HepG2 (cell line): ENCODE data around the gene CRTC2. TPM values are rescaled to one million over a fixed set of nuclear protein-coding genes. Genes with fewer than 3 reads are reported as not detected.
A peak's percentile ranks its signal among the peaks of the same experiment; 100 is the strongest.

Experiments
- ATAC-seq: fragments of 200-7000 bp; cut with Tn5 transposase; 3 replicates; pipeline ENCODE4 v1.9.1; 2020; ENCODE audit warnings: mild to moderate bottlenecking, moderate library complexity
- BruUV-seq: library from RNA; stranded (reverse); fragments of 400-500 nt; replicated peaks from 2 replicates; lab custom pipeline; 2021; lab: Mats Ljungman, UMichigan
- CTCF ChIA-PET: fragments of 300-600 bp; formaldehyde crosslinking; extraction: SDS; loops from one replicate; lab custom pipeline; 2021; ENCODE audit warnings: low total read pairs, inconsistent platforms, low intra/inter-chr PET ratio; lab: Yijun Ruan, JAX
- POLR2A ChIA-PET: fragments of 350-600 bp; sonication (Branson Sonifier 250); formaldehyde crosslinking; loops from one replicate; lab custom pipeline; 2020; ENCODE audit warnings: antibody characterized with exemption, inconsistent platforms; lab: Yijun Ruan, JAX
- DNase-seq: peaks from one replicate; pipeline ENCODE4 v3.0.0-alpha.2; 2015; ENCODE audit warnings: low spot score
- FAIRE-seq: peaks from 3 replicates; lab custom pipeline; 2011; peaks lifted over from hg19 to GRCh38; lab: Jason Lieb, UNC
- H2AFZ ChIP-seq: one replicate; pipeline ENCODE4 v1.6.1; 2011; ENCODE audit warnings: low read length, inconsistent platforms
- H3K27ac ChIP-seq: fragments of 300-600 bp; 3 replicates; pipeline ENCODE4 v1.8.0; 2011; ENCODE audit warnings: mixed run types, mild to moderate bottlenecking, mixed read lengths, low read length, inconsistent platforms; ENCODE audit not compliant: insufficient read depth; ENCODE audit errors: extremely low read length
- H3K27me3 ChIP-seq, 2 experiments: fragments of 200-600 bp in 1 of 2; 2 replicates in 1 of 2; 3 replicates in 1 of 2; pipeline versions ENCODE4 v1.6.0 to v1.8.0; 2011; ENCODE audit warnings: low read length in 2 of 2, mild to moderate bottlenecking in 2 of 2, moderate library complexity in 2 of 2, inconsistent platforms in 1 of 2; ENCODE audit not compliant: insufficient read depth in 2 of 2, control insufficient read depth in 1 of 2
- H3K36me3 ChIP-seq, 2 experiments: fragments of 200-600 bp in 1 of 2; replicated peaks in 1 of 2; 2 replicates in 1 of 2; 3 replicates in 1 of 2; pipeline versions ENCODE4 v1.5.1 to v1.8.0; 2011; ENCODE audit warnings: low read length in 2 of 2, inconsistent platforms in 1 of 2; ENCODE audit not compliant: insufficient read depth in 2 of 2, control insufficient read depth in 1 of 2
- H3K4me1 ChIP-seq: 2 replicates; pipeline ENCODE4 v1.5.1; 2012; ENCODE audit warnings: low read length, inconsistent platforms; ENCODE audit not compliant: insufficient read depth
- H3K4me2 ChIP-seq: 2 replicates; pipeline ENCODE4 v1.6.0; 2011; ENCODE audit warnings: low read depth, low read length, inconsistent platforms
- H3K4me3 ChIP-seq, 3 experiments: fragments of 200-600 bp in 1 of 3; sonication (generic), shearing (Covaris generic) in 1 of 3; replicated peaks in 1 of 3; 2 replicates each; pipeline ENCODE4 v1.5.1; 2011 to 2016; ENCODE audit warnings: low read length in 3 of 3, inconsistent platforms in 2 of 3, low read depth in 2 of 3, mild to moderate bottlenecking in 2 of 3, control low read depth in 1 of 3, mixed read lengths in 1 of 3; ENCODE audit not compliant: insufficient read depth in 1 of 3
- H3K79me2 ChIP-seq: one replicate; pipeline ENCODE4 v1.6.1; 2011; ENCODE audit warnings: low read length, inconsistent platforms; ENCODE audit not compliant: insufficient read depth
- H3K9ac ChIP-seq: 2 replicates; pipeline ENCODE4 v1.6.0; 2011; ENCODE audit warnings: mild to moderate bottlenecking, low read depth, low read length, inconsistent platforms; ENCODE audit not compliant: insufficient read depth
- H3K9me3 ChIP-seq: 2 replicates; pipeline ENCODE4 v1.5.1; 2012; ENCODE audit warnings: mild to moderate bottlenecking, low read length
- H4K20me1 ChIP-seq: 2 replicates; pipeline ENCODE4 v1.6.0; 2011; ENCODE audit warnings: inconsistent platforms, mild to moderate bottlenecking, low read length, moderate library complexity; ENCODE audit not compliant: insufficient read depth
- DR1 ChIP-seq: sonication (generic); formaldehyde crosslinking; IDR thresholded peaks from 2 replicates; pipeline ENCODE4 v1.8.0; 2021; ENCODE audit warnings: mild to moderate bottlenecking, missing genetic modification reagents, inconsistent platforms
- GTF2F1 ChIP-seq: fragments of 150-350 bp; IDR thresholded peaks from 2 replicates; pipeline ENCODE4 v1.6.1; 2014; ENCODE audit warnings: low read length
- HHEX ChIP-seq: IDR thresholded peaks from 2 replicates; pipeline ENCODE4 v1.6.1; 2016; ENCODE audit warnings: control low read depth
- IRF2 ChIP-seq: IDR thresholded peaks from 2 replicates; pipeline ENCODE4 v1.6.1; 2018; ENCODE audit warnings: missing genetic modification reagents, missing compliant biosample characterization
- LBX2 ChIP-seq: sonication (generic); formaldehyde crosslinking; IDR thresholded peaks from 2 replicates; pipeline ENCODE4 v1.5.0; 2020; ENCODE audit warnings: missing genetic modification reagents, mild to moderate bottlenecking, borderline replicate concordance
- MLLT10 ChIP-seq: sonication (generic); formaldehyde crosslinking; IDR thresholded peaks from 2 replicates; pipeline ENCODE4 v1.4.0; 2020; ENCODE audit warnings: missing genetic modification reagents
- MXD4 ChIP-seq: IDR thresholded peaks from 2 replicates; pipeline ENCODE4 v1.6.1; 2016; ENCODE audit warnings: mild to moderate bottlenecking, missing biosample characterization, missing genetic modification reagents
- PCBP1 ChIP-seq: fragments of 200-400 bp; formaldehyde crosslinking; IDR thresholded peaks from 2 replicates; pipeline ENCODE4 v1.6.1; 2017; ENCODE audit warnings: mild to moderate bottlenecking, low read depth, low read length, borderline replicate concordance
- PLRG1 ChIP-seq: fragments of 450-650 bp; conservative IDR thresholded peaks from 2 replicates; pipeline ENCODE4 v1.6.1; 2016
- SNAI1 ChIP-seq: sonication (generic); formaldehyde crosslinking; IDR thresholded peaks from 2 replicates; pipeline ENCODE4 v1.5.0; 2020; ENCODE audit warnings: mild to moderate bottlenecking, missing genetic modification reagents, borderline replicate concordance
- SNAPC5 ChIP-seq: sonication (generic); formaldehyde crosslinking; IDR thresholded peaks from 2 replicates; pipeline ENCODE4 v1.8.1; 2023; ENCODE audit warnings: mild to moderate bottlenecking, missing genetic modification reagents, borderline replicate concordance
- ZBTB40 ChIP-seq, 2 experiments: fragments of 450-650 bp in 1 of 2; sonication (generic) in 1 of 2; formaldehyde crosslinking in 1 of 2; IDR thresholded peaks; 2 replicates each; pipeline versions ENCODE4 v1.6.1 to v1.8.0; 2016 to 2022; ENCODE audit warnings: antibody characterized with exemption in 1 of 2, mild to moderate bottlenecking in 1 of 2, missing genetic modification reagents in 1 of 2
- ZNF143 ChIP-seq: sonication (generic); formaldehyde crosslinking; IDR thresholded peaks from 2 replicates; pipeline ENCODE4 v1.4.0; 2020; ENCODE audit warnings: missing genetic modification reagents
- ZNF547 ChIP-seq: sonication (generic); formaldehyde crosslinking; IDR thresholded peaks from 2 replicates; pipeline ENCODE4 v1.5.1; 2020; ENCODE audit warnings: mild to moderate bottlenecking, missing genetic modification reagents
- ZNF614 ChIP-seq: IDR thresholded peaks from 2 replicates; pipeline ENCODE4 v1.6.1; 2018; ENCODE audit warnings: missing biosample characterization, missing genetic modification reagents, inconsistent platforms, borderline replicate concordance
- WGBS: methylation state at CpG from one replicate; pipeline ENCODE4 v1.1.6; 2017; ENCODE audit warnings: low lambda C conversion rate; 5-methylcytosine and 5-hydroxymethylcytosine counted together
- in situ Hi-C: cut with HindIII; loops from 2 replicates; pipeline ENCODE4 v1.10.0; 2017; ENCODE audit warnings: low pct_unique_long_range_greater_than_20kb; ENCODE audit not compliant: extremely low pct_ligation_motif_present
- intact Hi-C: fragments of 100-400 bp; cut with micrococcal nuclease; formaldehyde crosslinking; loops from one replicate; pipeline ENCODE4 v1.10.0; 2022; ENCODE audit not compliant: unreplicated experiment
- polyA plus RNA-seq, 8 experiments: library from polyadenylated mRNA; depleted of rRNA in 3 of 8; stranded (reverse) in 7 of 8; unstranded in 1 of 8; fragments of >200 nt; fragmentation: Illumina TruSeq in 4 of 8; extraction: Trizol in 4 of 8; gene quantifications; 2 replicates each; pipeline versions ENCODE4 v1.2.1 to v1.2.3, GENCODE V29; 2011 to 2016; ENCODE audit warnings: low read depth in 4 of 8, missing spikeins in 1 of 8, mixed read lengths in 1 of 8; ENCODE audit not compliant: insufficient read depth in 1 of 8
- total RNA-seq, 5 experiments: library from RNA; depleted of rRNA; stranded (reverse); fragments of >200 nt; fragmentation: Illumina TruSeq; extraction: Trizol; gene quantifications; 2 replicates each; pipeline ENCODE4 v1.2.3, GENCODE V29; 2016; ENCODE audit warnings: low read depth in 1 of 5

Gene CRTC2
- total and polyA plus RNA-seq, 2 of the 13 experiments (the other 11 are each of a cell fraction or from before 2014, with no cell fraction given), result 6.1 to 26.7 TPM

- DNase-seq, result no peak
- POLR2A ChIA-PET, result interaction anchor here (1.2 to 2.2 kb wide), 3 partner anchors 9 to 37 kb away, joined by 3 to 6 read pairs (median 4); partner anchors contain the start of gene CREB3L4
Measured at GRCh38 chr1:153929981-153930948, 28.1 kb downstream of the CRTC2 start.

More at GRCh38 chr1:153929981-153930948, 28.1 kb downstream of the CRTC2 start:
- FAIRE-seq (no peak), ATAC-seq (peak; percentile 32; the same call in 2 of the 3 replicates)
- CTCF ChIA-PET, result no interaction called here
- H3K27me3 ChIP-seq, result no peaks in the 10 kb centered on the region
- H3K36me3 ChIP-seq, result peaks cover 8 to 25% of the 10 kb centered on the region in 2 experiments; a peak in 3 of 5 replicates
- H4K20me1 ChIP-seq, result no peaks in the 10 kb centered on the region
- H3K9ac ChIP-seq, result no peak overlapping the region
- intact Hi-C loops, result no loop called here
- no TSS peak for BruUV-seq
- no peak overlapping the region for H3K4me2 ChIP-seq
- in situ Hi-C loops, result no loop called here
- H3K4me1 ChIP-seq, result no peaks in the 10 kb centered on the region
- H3K9me3 ChIP-seq, result no peaks in the 10 kb centered on the region
- no peak overlapping the region for H2AFZ ChIP-seq
- no peak overlapping the region for H3K27ac ChIP-seq
- no peaks in the 10 kb centered on the region for H3K79me2 ChIP-seq
- H3K4me3 ChIP-seq, result no peak overlapping the region
- 89% methylated on average over 9 of the region's 14 CpGs for WGBS
- TF ChIP-seq PCBP1 (no peak), SNAPC5 (no peak), ZNF547 (CRISPR knock-in tag) (no peak), ZNF614 (CRISPR knock-in tag) (no peak), ZBTB40 (IDR thresholded peaks at IDR 0.05) (no peak), ZBTB40 (CRISPR knock-in tag; IDR thresholded peaks at IDR 0.05) (no peak), MXD4 (CRISPR knock-in tag) (no peak), MLLT10 (no peak), GTF2F1 (no peak), ZNF143 (CRISPR knock-in tag) (no peak), HHEX (CRISPR knock-in tag) (no peak), IRF2 (CRISPR knock-in tag) (no peak), SNAI1 (no peak), LBX2 (CRISPR knock-in tag) (no peak), DR1 (CRISPR knock-in tag) (no peak), PLRG1 (no peak)
